HCT116 (cell line): Measurements from ENCODE around the gene BCL7A. TPM values are rescaled to one million over a fixed set of nuclear protein-coding genes. Genes with fewer than 3 reads are reported as not detected.

Experiments
- ATAC-seq: fragments of 200-7000 bp; cut with Tn5 transposase; 2 replicates; pipeline ENCODE4 v1.9.1; 2020; ENCODE audit warnings: mild to moderate bottlenecking, moderate library complexity
- BruUV-seq: library from RNA; stranded (reverse); fragments of 400-500 nt; replicated peaks from 2 replicates; lab custom pipeline; 2021; lab: Mats Ljungman, UMichigan
- CTCF ChIA-PET: fragments of 300-600 bp; sonication (Branson Sonifier 250); formaldehyde crosslinking; loops from one replicate; lab custom pipeline; 2021; ENCODE audit warnings: antibody characterized with exemption; lab: Charles Lee
- POLR2A ChIA-PET: fragments of 300-600, 350-600 bp; sonication (Branson Sonifier 250); formaldehyde crosslinking; loops from one replicate; lab custom pipeline; 2021; ENCODE audit warnings: antibody characterized with exemption; lab: Charles Lee
- RAD21 ChIA-PET, 2 experiments: fragments of 300-600 bp; sonication (Branson Sonifier 250); formaldehyde crosslinking; loops; one replicate each; lab custom pipeline; 2023; ENCODE audit warnings: low total read pairs in 2 of 2; ENCODE audit not compliant: uncharacterized antibody in 2 of 2, unreplicated experiment in 2 of 2, low non-redundant PET in 1 of 2; lab: Charles Lee
- DNase-seq: peaks from one replicate; pipeline ENCODE4 v3.0.0-alpha.2; 2010; ENCODE audit warnings: low read depth, low spot score
- H2AFZ ChIP-seq: fragments of 200-600 bp; shearing (Covaris generic), sonication (generic); 2 replicates; pipeline ENCODE4 v1.6.1; 2017; ENCODE audit warnings: low read depth, mixed run types, mixed read lengths, antibody characterized with exemption, low read length; ENCODE audit not compliant: poor library complexity, severe bottlenecking
- H3K27ac ChIP-seq: 2 replicates; pipeline ENCODE4 v1.5.1; 2012; ENCODE audit warnings: low read depth, low read length
- H3K27me3 ChIP-seq: fragments of 200-600 bp; sonication (generic); 2 replicates; pipeline ENCODE4 v1.6.1; 2016; ENCODE audit warnings: mixed run types, low read length, mixed read lengths; ENCODE audit not compliant: insufficient read depth
- H3K36me3 ChIP-seq, 2 experiments: fragments of 200-500 bp in 1 of 2; fragments of 200-600 bp in 1 of 2; sonication (Bioruptor generic) in 1 of 2; sonication (generic) in 1 of 2; 2 replicates each; pipeline versions ENCODE4 v1.5.1 to v1.6.1; 2014 to 2016; ENCODE audit warnings: low read length in 2 of 2, inconsistent platforms in 1 of 2, mixed read lengths in 1 of 2, mixed run types in 1 of 2; ENCODE audit not compliant: insufficient read depth in 2 of 2, control insufficient read depth in 1 of 2
- H3K4me1 ChIP-seq, 2 experiments: fragments of 200-600 bp in 1 of 2; sonication (generic) in 1 of 2; 2 replicates each; pipeline versions ENCODE4 v1.5.1 to v1.6.1; 2012 to 2017; ENCODE audit warnings: low read length in 2 of 2, inconsistent platforms in 1 of 2, mild to moderate bottlenecking in 1 of 2, mixed read lengths in 1 of 2, mixed run types in 1 of 2, moderate library complexity in 1 of 2; ENCODE audit not compliant: insufficient read depth in 2 of 2, control insufficient read depth in 1 of 2
- H3K4me2 ChIP-seq: fragments of 200-600 bp; sonication (generic); 2 replicates; pipeline ENCODE4 v1.6.1; 2017; ENCODE audit warnings: mixed run types, low read length, mixed read lengths
- H3K4me3 ChIP-seq, 2 experiments: fragments of 200-600 bp in 1 of 2; sonication (generic) in 1 of 2; replicated peaks in 1 of 2; 2 replicates each; pipeline ENCODE4 v1.5.1; 2011 to 2016; ENCODE audit warnings: low read length in 2 of 2, control low read depth in 1 of 2, low read depth in 1 of 2, mild to moderate bottlenecking in 1 of 2, mixed read lengths in 1 of 2, mixed run types in 1 of 2
- H3K79me2 ChIP-seq: fragments of 200-600 bp; sonication (generic); 2 replicates; pipeline ENCODE4 v1.6.1; 2017; ENCODE audit warnings: mild to moderate bottlenecking, mixed run types, low read length, moderate library complexity, mixed read lengths; ENCODE audit not compliant: insufficient read depth
- H3K9ac ChIP-seq: fragments of 200-600 bp; sonication (generic); 2 replicates; pipeline ENCODE4 v1.6.1; 2016; ENCODE audit warnings: low read length, mixed read lengths
- H3K9me2 ChIP-seq: fragments of 200-600 bp; sonication (generic), shearing (Covaris generic); 2 replicates; pipeline ENCODE4 v1.6.1; 2017; ENCODE audit warnings: mixed run types, mild to moderate bottlenecking, moderate library complexity; ENCODE audit not compliant: insufficient read depth
- H3K9me3 ChIP-seq, 2 experiments: fragments of 200-500 bp in 1 of 2; fragments of 200-600 bp in 1 of 2; sonication (Bioruptor generic) in 1 of 2; sonication (generic) in 1 of 2; 2 replicates each; pipeline ENCODE4 v1.6.1; 2014 to 2017; ENCODE audit warnings: low read length in 2 of 2, mixed read lengths in 2 of 2, inconsistent platforms in 1 of 2, low read depth in 1 of 2, mild to moderate bottlenecking in 1 of 2, mixed run types in 1 of 2, moderate library complexity in 1 of 2; ENCODE audit not compliant: control insufficient read depth in 1 of 2, insufficient read depth in 1 of 2
- H4K20me1 ChIP-seq: fragments of 200-600 bp; sonication (generic), shearing (Covaris generic); 2 replicates; pipeline ENCODE4 v1.6.1; 2017; ENCODE audit warnings: mixed run types, mild to moderate bottlenecking, moderate library complexity; ENCODE audit not compliant: insufficient read depth
- CBX3 ChIP-seq: IDR thresholded peaks from 2 replicates; pipeline ENCODE4 v1.6.1; 2012; ENCODE audit warnings: low read depth
- CEBPB ChIP-seq: IDR thresholded peaks from 2 replicates; pipeline ENCODE4 v1.6.1; 2012; ENCODE audit warnings: low read depth
- CTCF ChIP-seq, 3 experiments: fragments of 200-600 bp in 1 of 3; sonication (generic) in 1 of 3; IDR thresholded peaks in 2 of 3; conservative IDR thresholded peaks in 1 of 3; 2 replicates each; pipeline ENCODE4 v1.5.1; 2012 to 2017; ENCODE audit warnings: low read depth in 2 of 3, low read length in 2 of 3, antibody characterized with exemption in 1 of 3, borderline replicate concordance in 1 of 3, control low read depth in 1 of 3, mild to moderate bottlenecking in 1 of 3, mixed read lengths in 1 of 3, mixed run types in 1 of 3, moderate library complexity in 1 of 3; ENCODE audit not compliant: insufficient read depth in 1 of 3
- EGR1 ChIP-seq: IDR thresholded peaks from 2 replicates; pipeline ENCODE4 v1.6.1; 2012; ENCODE audit warnings: low read depth
- EZH2 ChIP-seq: fragments of 200-600 bp; sonication (generic); IDR thresholded peaks from 2 replicates; pipeline ENCODE4 v1.6.1; 2017; ENCODE audit warnings: antibody characterized with exemption, mixed run types
- FOSL1 ChIP-seq: IDR thresholded peaks from 2 replicates; pipeline ENCODE4 v1.6.1; 2012; ENCODE audit warnings: low read depth
- JUND ChIP-seq: IDR thresholded peaks from 2 replicates; pipeline ENCODE4 v1.6.1; 2012
- POLR2A ChIP-seq: IDR thresholded peaks from 2 replicates; pipeline ENCODE4 v1.7.0; 2011; ENCODE audit warnings: borderline replicate concordance; ENCODE audit not compliant: insufficient read depth, insufficient read length; ENCODE audit errors: extremely low read depth
- POLR2AphosphoS5 ChIP-seq: IDR thresholded peaks from 2 replicates; pipeline ENCODE4 v1.6.1; 2011; ENCODE audit warnings: mild to moderate bottlenecking, low read depth, low read length, moderate library complexity
- SIN3A ChIP-seq: IDR thresholded peaks from 2 replicates; pipeline ENCODE4 v1.6.1; 2012; ENCODE audit warnings: low read depth
- SP1 ChIP-seq: IDR thresholded peaks from 2 replicates; pipeline ENCODE4 v1.6.1; 2012; ENCODE audit warnings: low read depth
- SRF ChIP-seq: IDR thresholded peaks from 2 replicates; pipeline ENCODE4 v1.6.1; 2012; ENCODE audit warnings: low read depth
- TCF7L2 ChIP-seq: IDR thresholded peaks from 2 replicates; pipeline ENCODE4 v1.7.0; 2011; ENCODE audit warnings: borderline replicate concordance, inconsistent platforms; ENCODE audit not compliant: insufficient read depth, insufficient read length; ENCODE audit errors: extremely low read depth
- YY1 ChIP-seq: IDR thresholded peaks from 2 replicates; pipeline ENCODE4 v1.6.1; 2011; ENCODE audit warnings: low read length, low read depth, moderate library complexity, mild to moderate bottlenecking; ENCODE audit not compliant: insufficient replicate concordance; ENCODE audit errors: extremely low read depth
- ZBTB33 ChIP-seq: IDR thresholded peaks from 2 replicates; pipeline ENCODE4 v1.6.1; 2011; ENCODE audit warnings: mild to moderate bottlenecking, low read length, moderate library complexity; ENCODE audit not compliant: insufficient replicate concordance; ENCODE audit errors: extremely low read depth
- ZFX ChIP-seq: fragments of 450-650 bp; IDR thresholded peaks from 2 replicates; pipeline ENCODE4 v1.6.1; 2017
- intact Hi-C: fragments of 100-400 bp; cut with micrococcal nuclease; formaldehyde crosslinking; loops from 2 replicates; pipeline ENCODE4 v1.10.0; 2022
- total RNA-seq: library from RNA; stranded (reverse); gene quantifications from one replicate; pipeline ENCODE4 v1.2.1, GENCODE V29; 2021; ENCODE audit not compliant: unreplicated experiment
- TF ChIP-seq, protein P1 (sequence below): IDR thresholded peaks from 2 replicates; pipeline ENCODE4 v1.6.1; 2012
- TF ChIP-seq, protein P2 (sequence below): IDR thresholded peaks from 2 replicates; pipeline ENCODE4 v1.6.1; 2012; ENCODE audit warnings: low read depth

BCL7A gene
- total RNA-seq, 1 experiment from 2014 or later = 14.2 TPM

DNA sequence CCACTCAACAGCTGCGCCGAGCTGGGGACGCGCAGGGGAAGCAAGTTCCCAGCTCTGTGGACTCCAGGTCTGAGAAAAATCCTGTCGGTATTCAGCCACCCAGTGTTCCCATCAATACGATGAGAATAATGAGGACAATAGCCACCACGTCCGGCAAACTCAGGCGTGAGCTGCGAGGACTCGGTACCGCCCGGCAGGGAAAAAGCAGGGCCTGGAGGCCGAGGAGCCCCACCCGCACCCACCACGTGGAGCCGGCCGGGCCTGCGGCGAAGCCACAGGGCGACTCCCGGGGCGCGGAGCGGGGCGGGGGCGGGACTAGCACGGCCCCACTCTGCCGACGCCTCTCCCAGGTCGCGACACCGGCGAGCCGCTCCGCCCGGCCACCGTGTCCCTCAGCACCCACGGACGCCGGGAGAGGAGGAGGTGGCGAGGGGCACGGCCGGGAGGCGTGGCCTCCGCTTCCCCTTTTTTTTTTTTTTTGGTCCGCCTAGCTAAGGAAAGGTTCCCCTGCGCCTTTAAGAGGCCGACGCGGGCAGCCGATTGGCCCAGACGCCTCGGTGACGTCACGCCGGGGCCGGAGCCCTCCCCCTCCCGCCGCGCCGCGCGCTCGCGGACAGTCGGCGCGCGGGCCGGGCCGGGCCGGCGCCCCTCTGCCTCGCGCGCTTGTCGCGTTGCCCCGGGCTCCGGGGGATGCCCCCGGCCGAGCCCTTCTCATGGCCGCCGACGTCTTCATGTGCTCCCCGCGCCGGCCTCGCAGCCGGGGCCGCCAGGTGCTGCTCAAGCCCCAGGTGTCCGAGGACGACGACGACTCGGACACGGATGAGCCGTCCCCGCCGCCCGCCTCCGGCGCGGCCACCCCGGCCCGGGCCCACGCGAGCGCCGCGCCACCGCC, 56.7 kb downstream of the BCL7A start, which contains the start of gene MLXIP:
TSS of gene MLXIP (plus strand) at position 616 of the 892 bp plus-strand sequence. CDS start at position 714, 98 bp downstream.
- peak; percentile 87 for ATAC-seq
- CTCF ChIA-PET = interaction anchor here (1.5 kb wide), 1 partner anchor 45 kb away, joined by 5 read pairs; no protein-coding TSS in a partner anchor
- no peaks in the 10 kb centered on the region for H3K9me3 ChIP-seq
- peaks cover 2 to 13% of the 10 kb centered on the region in 2 experiments; a peak in 3 of 4 replicates for H3K36me3 ChIP-seq
- no TSS peak for BruUV-seq
- H3K9me2 ChIP-seq = no peaks in the 10 kb centered on the region
- intact Hi-C loops = no loop called here
- H3K9ac ChIP-seq = peak within 1 kb of the TSS; percentile 87
- peak; percentile 72 for DNase-seq
- no peak within 1 kb of the TSS for H2AFZ ChIP-seq
- H4K20me1 ChIP-seq = no peaks in the 10 kb centered on the region
- RAD21 ChIA-PET = no interaction called here
- H3K4me1 ChIP-seq = peaks cover 17 to 30% of the 10 kb centered on the region in 2 experiments
- peak within 1 kb of the TSS; percentile 69 to 83 for H3K4me3 ChIP-seq
- peak within 1 kb of the TSS; percentile 79 for H3K27ac ChIP-seq
- peak within 1 kb of the TSS; percentile 89 for H3K4me2 ChIP-seq
- H3K79me2 ChIP-seq = peaks cover 45% of the 10 kb centered on the region
- H3K27me3 ChIP-seq = no peaks in the 10 kb centered on the region
- POLR2A ChIA-PET = interaction anchor here (0.8 to 1.4 kb wide), 3 partner anchors 9 to 34 kb away, joined by 3 to 5 read pairs (median 4); no protein-coding TSS in a partner anchor
- TF ChIP-seq YY1 (peak; percentile 23), CTCF (IDR thresholded peaks at IDR 0.05 in 2 of 3, conservative IDR thresholded peaks at IDR 0.05 in 1 of 3; ENCODE audit: borderline replicate concordance in 1 of 3, insufficient read depth in 1 of 3, low read depth in 2 of 3, low read length in 2 of 3) (no peak), TCF7L2 (peak; percentile 53), FOSL1 (no peak), SIN3A (peak; percentile 61), POLR2AphosphoS5 (peak; percentile 84), EZH2 (no peak), CEBPB (no peak), EGR1 (peak; percentile 44; the same call in 1 of the 2 replicates), POLR2A (peak; percentile 89), CBX3 (peak; percentile 54; the same call in 1 of the 2 replicates), SP1 (peak; percentile 39; the same call in 1 of the 2 replicates), ZFX (peak; percentile 95; the same call in 1 of the 2 replicates), ZBTB33 (no peak), JUND (no peak), SRF (no peak)
- TF ChIP-seq, protein P1, sequence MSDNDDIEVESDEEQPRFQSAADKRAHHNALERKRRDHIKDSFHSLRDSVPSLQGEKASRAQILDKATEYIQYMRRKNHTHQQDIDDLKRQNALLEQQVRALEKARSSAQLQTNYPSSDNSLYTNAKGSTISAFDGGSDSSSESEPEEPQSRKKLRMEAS = peak; percentile 98
- TF ChIP-seq, protein P2, sequence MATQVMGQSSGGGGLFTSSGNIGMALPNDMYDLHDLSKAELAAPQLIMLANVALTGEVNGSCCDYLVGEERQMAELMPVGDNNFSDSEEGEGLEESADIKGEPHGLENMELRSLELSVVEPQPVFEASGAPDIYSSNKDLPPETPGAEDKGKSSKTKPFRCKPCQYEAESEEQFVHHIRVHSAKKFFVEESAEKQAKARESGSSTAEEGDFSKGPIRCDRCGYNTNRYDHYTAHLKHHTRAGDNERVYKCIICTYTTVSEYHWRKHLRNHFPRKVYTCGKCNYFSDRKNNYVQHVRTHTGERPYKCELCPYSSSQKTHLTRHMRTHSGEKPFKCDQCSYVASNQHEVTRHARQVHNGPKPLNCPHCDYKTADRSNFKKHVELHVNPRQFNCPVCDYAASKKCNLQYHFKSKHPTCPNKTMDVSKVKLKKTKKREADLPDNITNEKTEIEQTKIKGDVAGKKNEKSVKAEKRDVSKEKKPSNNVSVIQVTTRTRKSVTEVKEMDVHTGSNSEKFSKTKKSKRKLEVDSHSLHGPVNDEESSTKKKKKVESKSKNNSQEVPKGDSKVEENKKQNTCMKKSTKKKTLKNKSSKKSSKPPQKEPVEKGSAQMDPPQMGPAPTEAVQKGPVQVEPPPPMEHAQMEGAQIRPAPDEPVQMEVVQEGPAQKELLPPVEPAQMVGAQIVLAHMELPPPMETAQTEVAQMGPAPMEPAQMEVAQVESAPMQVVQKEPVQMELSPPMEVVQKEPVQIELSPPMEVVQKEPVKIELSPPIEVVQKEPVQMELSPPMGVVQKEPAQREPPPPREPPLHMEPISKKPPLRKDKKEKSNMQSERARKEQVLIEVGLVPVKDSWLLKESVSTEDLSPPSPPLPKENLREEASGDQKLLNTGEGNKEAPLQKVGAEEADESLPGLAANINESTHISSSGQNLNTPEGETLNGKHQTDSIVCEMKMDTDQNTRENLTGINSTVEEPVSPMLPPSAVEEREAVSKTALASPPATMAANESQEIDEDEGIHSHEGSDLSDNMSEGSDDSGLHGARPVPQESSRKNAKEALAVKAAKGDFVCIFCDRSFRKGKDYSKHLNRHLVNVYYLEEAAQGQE = no peak
